Panc1 (cell line): ENCODE results near the gene PIGA. TPM values are rescaled to one million over a fixed set of nuclear protein-coding genes. Genes with fewer than 3 reads are reported as not detected.

Experiments used
- ATAC-seq: fragments of 200-7000 bp; cut with Tn5 transposase; 2 replicates; pipeline ENCODE4 v1.9.1; 2020; ENCODE audit warnings: mild to moderate bottlenecking, moderate library complexity
- BruUV-seq: library from RNA; stranded (reverse); fragments of 400-500 nt; replicated peaks from 2 replicates; lab custom pipeline; 2021; lab: Mats Ljungman, UMichigan
- CTCF ChIA-PET: fragments of 300-600 bp; sonication (Branson Sonifier 250); formaldehyde crosslinking; loops from one replicate; lab custom pipeline; 2022; ENCODE audit warnings: antibody characterized with exemption; lab: Charles Lee
- POLR2A ChIA-PET: fragments of 300-600 bp; sonication (Branson Sonifier 250); formaldehyde crosslinking; loops from one replicate; lab custom pipeline; 2022; ENCODE audit warnings: antibody characterized with exemption; lab: Charles Lee
- DNase-seq: peaks from one replicate; pipeline ENCODE4 v3.0.0-alpha.2; 2010; ENCODE audit warnings: low read depth, low spot score
- H3K27ac ChIP-seq: 2 replicates; pipeline ENCODE4 v1.5.1; 2011; ENCODE audit warnings: mild to moderate bottlenecking, low read length, inconsistent platforms
- H3K27me3 ChIP-seq: fragments of 200-500 bp; sonication (Bioruptor generic); 2 replicates; pipeline ENCODE4 v1.6.0; 2014; ENCODE audit warnings: low read length, inconsistent platforms; ENCODE audit not compliant: control insufficient read depth, insufficient read depth
- H3K36me3 ChIP-seq: fragments of 200-500 bp; sonication (Bioruptor generic); 2 replicates; pipeline ENCODE4 v1.5.1; 2014; ENCODE audit warnings: inconsistent platforms, mild to moderate bottlenecking, low read length, moderate library complexity; ENCODE audit not compliant: control insufficient read depth, insufficient read depth
- H3K4me1 ChIP-seq: 2 replicates; pipeline ENCODE4 v1.5.1; 2011; ENCODE audit warnings: inconsistent platforms, mild to moderate bottlenecking, low read length, moderate library complexity; ENCODE audit not compliant: control insufficient read depth, insufficient read depth
- H3K4me3 ChIP-seq, 2 experiments: 2 replicates each; pipeline ENCODE4 v1.5.1; 2011 to 2012; ENCODE audit warnings: low read depth in 2 of 2, low read length in 2 of 2, mild to moderate bottlenecking in 2 of 2, inconsistent platforms in 1 of 2, moderate library complexity in 1 of 2
- H3K9me3 ChIP-seq: fragments of 200-500 bp; sonication (Bioruptor generic); 2 replicates; pipeline ENCODE4 v1.5.1; 2014; ENCODE audit warnings: low read depth, mild to moderate bottlenecking, inconsistent platforms, low read length, moderate library complexity; ENCODE audit not compliant: control insufficient read depth, insufficient read depth
- CTCF ChIP-seq: fragments of 450-650 bp; IDR thresholded peaks from 2 replicates; pipeline ENCODE4 v1.5.1; 2017; ENCODE audit warnings: mild to moderate bottlenecking
- POLR2AphosphoS5 ChIP-seq: IDR thresholded peaks from 2 replicates; pipeline ENCODE4 v1.6.1; 2012; ENCODE audit warnings: mild to moderate bottlenecking, low read depth, low read length, moderate library complexity
- REST ChIP-seq, 2 experiments: IDR thresholded peaks; 2 replicates each; pipeline ENCODE4 v1.6.1; 2011 to 2012; ENCODE audit warnings: low read depth in 2 of 2, control low read depth in 1 of 2, low read length in 1 of 2, mild to moderate bottlenecking in 1 of 2, moderate library complexity in 1 of 2; ENCODE audit not compliant: insufficient read depth in 1 of 2
- SIN3A ChIP-seq: IDR thresholded peaks from 2 replicates; pipeline ENCODE4 v1.6.1; 2012; ENCODE audit warnings: low read depth, mild to moderate bottlenecking, low read length, moderate library complexity, borderline replicate concordance; ENCODE audit not compliant: insufficient read depth
- TCF7L2 ChIP-seq: IDR thresholded peaks from 2 replicates; pipeline ENCODE4 v1.6.1; 2011; ENCODE audit warnings: mild to moderate bottlenecking, low read depth, low read length, inconsistent platforms
- in situ Hi-C: cut with HindIII; loops from 2 replicates; pipeline ENCODE4 v1.10.0; 2016; ENCODE audit warnings: low sequenced_read_pairs, low pct_unique_long_range_greater_than_20kb
- intact Hi-C: fragments of 100-400 bp; cut with micrococcal nuclease; formaldehyde crosslinking; loops from one replicate; pipeline ENCODE4 v1.10.0; 2022; ENCODE audit not compliant: unreplicated experiment
- total RNA-seq: library from RNA; stranded (reverse); gene quantifications from one replicate; pipeline ENCODE4 v1.2.1, GENCODE V29; 2021; ENCODE audit not compliant: unreplicated experiment

Gene PIGA
- total RNA-seq, 1 experiment from 2014 or later: 8.2 TPM

GRCh38 chrX:15322072-15322471 is 13.3 kb downstream of the PIGA start:
- in situ Hi-C loops: no loop called here
- Histone ChIP-seq H3K27ac (no peak overlapping the region), H3K9me3 (no peaks in the 10 kb centered on the region), H3K4me1 (no peaks in the 10 kb centered on the region), H3K4me3 (no peak overlapping the region), H3K36me3 (no peaks in the 10 kb centered on the region), H3K27me3 (no peaks in the 10 kb centered on the region)
- ChIA-PET CTCF (no interaction called here), POLR2A (no interaction called here)
- intact Hi-C loops: no loop called here
- TF ChIP-seq POLR2AphosphoS5: no peak
- TF ChIP-seq CTCF: no peak
- no peak for TF ChIP-seq REST (IDR thresholded peaks at IDR 0.05; ENCODE audit: insufficient read depth in 1 of 2, low read depth in 2 of 2, low read length in 1 of 2)
- TF ChIP-seq TCF7L2: no peak
- TF ChIP-seq SIN3A: no peak
- no peak for ATAC-seq
- BruUV-seq: no TSS peak
- DNase-seq: no peak

- no peak for TF ChIP-seq SIN3A
- TF ChIP-seq POLR2AphosphoS5: no peak
- no peak for TF ChIP-seq REST (IDR thresholded peaks at IDR 0.05; ENCODE audit: insufficient read depth in 1 of 2, low read depth in 2 of 2, low read length in 1 of 2)
- no peak for TF ChIP-seq CTCF
- no TSS peak for BruUV-seq
- ChIA-PET CTCF (no interaction called here), POLR2A (no interaction called here)
- no peaks in the 10 kb centered on the region for H3K9me3 ChIP-seq
- no peaks in the 10 kb centered on the region for H3K36me3 ChIP-seq
- ATAC-seq (no peak), DNase-seq (no peak)
- H3K27ac ChIP-seq: no peak overlapping the region
- no peaks in the 10 kb centered on the region for H3K4me1 ChIP-seq
- H3K4me3 ChIP-seq: no peak overlapping the region
- H3K27me3 ChIP-seq: no peaks in the 10 kb centered on the region
- in situ Hi-C loops: no loop called here
- intact Hi-C loops: no loop called here
These were observed 13.9 kb downstream of the PIGA start for GRCh38 chrX:15321447-15321846.
